ENCODE measurements around the gene WDHD1.
"Not testable (repeated sequence)": the region's sequence is repeated elsewhere in the genome, so short reads cannot be mapped to it uniquely, and the experiment has no call there.

The WDHD1 gene

GRCh38 chr14:54908190-54908589 is 118.7 kb downstream of the WDHD1 start:
- DNase-seq (ENCODE audit: low read depth, low spot score), result no peak

DNA sequence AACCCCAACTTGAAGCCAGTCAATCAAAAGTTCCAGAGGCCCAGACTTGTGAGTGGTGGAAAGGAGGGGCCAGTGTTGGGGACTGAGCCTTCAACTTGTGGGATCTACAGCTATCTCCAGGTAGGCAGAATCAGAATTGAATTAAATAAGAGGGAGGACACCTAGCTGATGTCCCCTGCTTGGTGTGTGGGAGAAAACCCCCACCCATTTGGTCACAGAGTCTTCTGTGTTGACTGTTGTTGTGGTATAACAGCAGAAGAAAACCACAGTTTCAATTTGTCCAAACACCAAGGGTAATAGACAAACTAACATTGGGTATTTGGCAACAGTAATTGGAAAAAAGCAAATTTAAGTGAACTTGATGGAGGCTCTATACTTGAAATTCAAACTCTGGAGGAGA is 120.8 kb downstream of the WDHD1 start:
- DNase-seq (ENCODE audit: low read depth, low spot score), result no peak

- peak; percentile 85 for DNase-seq (ENCODE audit: low read depth, low spot score)
These were observed 124.1 kb downstream of the WDHD1 start, which contains the start of gene GCH1 for GRCh38 chr14:54902521-54903420. Gene GCH1, minus strand, starts transcription at chr14:54902826. Its CDS starts 163 bp downstream, at chr14:54902663.

- DNase-seq (ENCODE audit: low read depth, low spot score), result peak; percentile 60
These were observed 124.8 kb downstream of the WDHD1 start for GRCh38 chr14:54902143-54902520.

- DNase-seq (ENCODE audit: low read depth, low spot score), result no peak
These were observed 125.3 kb downstream of the WDHD1 start for GRCh38 chr14:54901380-54902142.

DNA sequence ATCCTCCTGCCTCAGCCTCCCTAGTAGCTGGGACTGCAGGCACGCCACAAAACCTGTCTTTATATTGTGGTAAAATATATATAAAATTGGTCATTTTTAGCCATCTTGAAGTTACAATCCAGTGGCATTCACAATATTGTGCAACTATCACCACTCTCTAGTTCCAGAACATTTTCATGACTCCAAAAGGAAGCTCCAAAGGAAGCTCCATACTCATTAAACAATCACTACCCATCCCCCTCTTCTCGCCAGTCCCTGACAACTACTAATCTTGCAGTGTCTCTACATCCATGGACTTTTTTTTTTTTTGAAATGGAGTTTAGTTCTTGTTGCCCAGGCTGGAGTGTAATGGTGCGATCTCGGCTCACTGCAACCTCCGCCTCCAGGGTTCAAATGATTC is 127.3 kb downstream of the WDHD1 start:
- no peak for DNase-seq (ENCODE audit: low read depth, low spot score)

GRCh38 chr14:54897809-54898555 is 128.9 kb downstream of the WDHD1 start:
- DNase-seq (ENCODE audit: low read depth, low spot score), result not testable (repeated sequence)

DNA sequence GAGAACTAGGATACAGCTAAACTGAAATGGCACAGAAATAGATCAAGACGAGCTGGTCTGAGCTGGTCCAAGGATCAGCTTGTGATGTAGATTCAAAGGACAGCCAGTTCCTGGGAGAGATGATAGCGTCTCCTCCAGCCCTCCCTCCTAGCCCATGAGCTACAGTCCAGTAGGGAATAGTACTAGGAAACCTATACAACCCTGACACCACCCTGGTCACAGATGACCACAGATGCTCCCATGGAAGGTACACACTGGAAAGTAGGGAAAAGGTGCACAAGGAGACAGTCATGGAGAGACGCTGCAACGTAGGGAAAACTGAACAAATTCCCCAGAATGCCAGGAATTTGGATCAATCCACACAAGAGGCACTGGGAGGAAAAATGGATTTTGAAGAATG is 131.2 kb downstream of the WDHD1 start:
- DNase-seq (ENCODE audit: low read depth, low spot score), result no peak

- no peak for DNase-seq (ENCODE audit: low read depth, low spot score)
These were observed 131.9 kb downstream of the WDHD1 start for GRCh38 chr14:54894995-54895394.

DNA sequence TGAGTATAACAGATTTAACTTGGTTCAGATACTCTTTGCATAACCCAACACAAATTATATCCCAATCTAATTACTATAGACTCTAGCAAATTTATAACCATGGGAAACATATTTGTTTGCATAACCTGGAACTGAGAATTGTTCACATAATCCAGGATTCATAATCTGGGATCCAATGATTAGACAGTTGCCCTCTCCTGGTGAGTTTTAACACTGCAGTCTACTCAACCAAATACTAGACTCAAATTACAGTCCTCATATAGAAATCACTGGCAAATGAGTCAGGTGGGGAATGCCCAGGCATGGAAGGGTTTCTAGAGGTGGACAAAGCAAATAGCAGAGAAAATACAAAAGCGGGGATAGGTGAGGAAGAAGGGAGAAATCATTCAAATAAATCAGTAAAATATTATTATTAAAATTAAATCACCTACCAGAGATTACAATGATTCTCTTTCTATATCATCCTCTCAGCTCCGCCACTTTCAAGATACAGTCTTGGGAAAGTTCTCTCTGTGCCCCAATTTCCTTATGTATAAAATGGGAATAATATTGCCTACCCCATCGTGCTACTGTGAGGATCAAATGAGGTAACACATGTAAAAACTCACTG is 133.6 kb downstream of the WDHD1 start:
- DNase-seq (ENCODE audit: low read depth, low spot score), result peak; percentile 75

- no peak for DNase-seq (ENCODE audit: low read depth, low spot score)
These were observed 135.2 kb downstream of the WDHD1 start for GRCh38 chr14:54891471-54892245.

DNA sequence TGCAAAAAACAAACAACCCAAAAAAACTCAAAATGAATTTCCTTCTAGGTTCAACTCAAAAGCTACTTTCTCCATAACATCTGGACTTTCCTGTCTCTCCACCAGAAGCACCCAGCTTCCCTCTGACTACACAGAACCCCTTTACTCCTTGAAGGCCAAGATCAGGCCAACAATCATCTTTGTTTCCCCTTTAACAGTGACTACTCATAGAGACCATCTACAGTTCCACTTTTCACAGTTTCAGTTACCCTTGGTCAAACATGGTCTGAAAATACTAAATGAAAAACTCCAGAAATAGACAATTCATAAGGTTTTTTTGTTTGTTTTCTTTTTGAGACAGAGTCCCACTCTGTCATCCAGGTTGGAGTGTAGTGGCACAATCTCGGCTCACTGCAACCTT is 136.1 kb downstream of the WDHD1 start:
- no peak for DNase-seq (ENCODE audit: low read depth, low spot score)

GRCh38 chr14:54889919-54890318 is 137.0 kb downstream of the WDHD1 start:
- DNase-seq (ENCODE audit: low read depth, low spot score), result no peak

Measured in astrocyte of the hippocampus (primary cell).